ENCODE measurements around the gene CALML5.

- no peak for TF ChIP-seq CTCF (conservative IDR thresholded peaks at IDR 0.05; ENCODE audit: low read depth, low read length)
- TF ChIP-seq EZH2 (IDR thresholded peaks at IDR 0.05; ENCODE audit: borderline replicate concordance, low read depth, low read length, poor library complexity, severe bottlenecking): no peak
Measured at GRCh38 chr10:5523796-5524574, 24.6 kb upstream of the CALML5 start.

Data from A673 (cell line).